Activated CD8-positive, alpha-beta memory T cell treated with anti-CD3 and anti-CD28 coated beads for 24 hours (primary cell): ENCODE data around the gene ENAH.

Experiments used
- DNase-seq: peaks from one replicate; pipeline ENCODE4 v3.0.0-alpha.2; 2020

The ENAH gene

DNA sequence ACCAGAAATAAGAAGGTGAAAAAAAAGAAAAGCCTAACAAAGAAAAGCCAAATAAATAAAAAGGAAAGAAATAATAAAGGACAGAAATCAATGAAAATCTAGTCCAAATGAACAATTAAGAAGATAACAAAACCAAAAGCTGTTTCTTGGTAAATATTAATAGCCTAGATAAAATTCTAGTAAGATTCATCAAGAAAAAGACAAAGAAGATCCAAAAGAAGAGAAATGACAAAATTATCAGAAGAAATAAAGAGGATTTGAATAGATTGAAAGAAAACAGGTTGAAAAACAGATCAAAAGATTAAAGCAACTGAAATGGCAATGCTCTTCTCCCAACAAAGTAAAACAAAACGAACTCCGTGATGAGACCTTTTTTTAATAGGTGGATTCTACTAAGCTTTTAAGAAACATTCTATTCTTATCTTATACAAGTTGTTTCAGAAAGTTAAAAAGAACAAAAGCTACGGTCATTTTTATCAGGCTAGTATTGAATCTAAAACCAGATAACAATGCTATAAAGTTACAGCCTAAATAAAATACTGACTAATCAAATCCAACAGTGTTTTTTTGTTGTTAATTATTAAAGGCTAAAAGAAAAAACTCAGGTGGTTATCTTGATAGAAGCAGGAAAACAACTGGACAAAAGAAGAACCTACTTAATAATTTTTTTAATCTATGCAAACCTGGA lies 50.9 kb downstream of the ENAH start:
- DNase-seq = no peak

DNA sequence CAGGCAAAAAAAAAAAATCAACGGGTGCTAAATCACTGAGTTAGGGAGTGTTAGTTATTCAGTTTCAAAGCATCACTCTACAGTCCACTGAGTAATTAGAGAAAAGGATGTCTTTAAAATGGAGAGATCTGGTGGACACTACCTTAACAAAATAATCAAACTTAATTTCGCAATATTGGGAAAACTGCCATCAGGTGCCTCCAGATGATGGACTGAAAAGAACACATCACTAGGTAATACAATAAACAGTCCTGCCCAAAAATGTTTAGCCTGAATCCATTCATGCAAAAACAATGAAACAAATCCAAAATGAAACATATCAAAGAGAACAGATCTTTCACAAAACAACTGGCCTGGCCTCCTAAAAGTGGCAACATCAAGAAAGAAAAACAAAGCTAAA lies 54.1 kb downstream of the ENAH start:
- no peak for DNase-seq

DNA sequence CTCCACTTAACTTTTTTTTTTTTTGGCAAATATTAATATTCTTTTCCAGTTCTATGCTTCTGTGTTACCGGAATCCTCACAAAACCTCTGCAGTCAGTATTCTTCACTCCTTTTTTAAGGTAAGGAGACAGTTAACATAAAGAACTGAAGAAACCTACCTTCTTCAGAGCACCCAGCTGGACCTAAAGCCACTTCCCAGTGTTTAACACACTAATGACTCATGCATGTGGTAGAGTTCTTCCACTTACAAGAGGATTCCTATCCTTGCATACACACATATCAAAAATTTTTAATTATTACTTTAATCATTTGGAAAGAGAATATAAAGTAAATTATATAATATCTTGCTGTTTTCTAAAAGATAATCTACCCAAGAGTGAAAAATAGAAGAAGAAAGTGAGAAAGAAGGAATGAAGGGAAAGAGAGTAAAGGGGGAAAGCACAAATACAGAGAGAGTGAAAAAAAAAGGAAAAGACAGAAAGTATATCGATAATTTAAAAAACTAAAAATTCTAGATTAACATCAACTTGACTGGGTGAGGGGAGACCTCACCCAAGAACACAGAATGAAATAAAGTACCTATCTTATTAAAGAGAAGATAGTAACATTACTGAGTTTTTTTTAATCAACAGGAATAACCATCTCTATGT lies 54.9 kb downstream of the ENAH start:
- DNase-seq = no peak

DNA sequence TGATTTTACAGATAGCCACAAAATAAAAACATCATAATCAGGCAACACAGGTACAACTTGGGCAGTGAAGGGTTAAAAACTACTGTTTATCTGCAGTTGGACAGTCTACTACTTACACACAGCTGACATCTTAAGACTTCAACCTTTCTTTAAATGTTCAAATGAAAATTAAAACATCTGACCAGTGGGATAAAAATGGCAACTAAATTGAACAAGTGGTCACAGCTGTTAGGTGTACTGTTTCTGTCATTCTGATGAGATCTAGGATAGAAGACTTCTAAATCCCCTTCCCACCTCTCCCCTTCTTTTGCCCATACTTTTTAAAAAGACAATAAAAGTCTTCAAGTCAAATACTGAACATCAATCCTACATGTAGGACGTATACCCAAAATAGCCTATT lies 56.2 kb downstream of the ENAH start:
- DNase-seq = no peak

DNA sequence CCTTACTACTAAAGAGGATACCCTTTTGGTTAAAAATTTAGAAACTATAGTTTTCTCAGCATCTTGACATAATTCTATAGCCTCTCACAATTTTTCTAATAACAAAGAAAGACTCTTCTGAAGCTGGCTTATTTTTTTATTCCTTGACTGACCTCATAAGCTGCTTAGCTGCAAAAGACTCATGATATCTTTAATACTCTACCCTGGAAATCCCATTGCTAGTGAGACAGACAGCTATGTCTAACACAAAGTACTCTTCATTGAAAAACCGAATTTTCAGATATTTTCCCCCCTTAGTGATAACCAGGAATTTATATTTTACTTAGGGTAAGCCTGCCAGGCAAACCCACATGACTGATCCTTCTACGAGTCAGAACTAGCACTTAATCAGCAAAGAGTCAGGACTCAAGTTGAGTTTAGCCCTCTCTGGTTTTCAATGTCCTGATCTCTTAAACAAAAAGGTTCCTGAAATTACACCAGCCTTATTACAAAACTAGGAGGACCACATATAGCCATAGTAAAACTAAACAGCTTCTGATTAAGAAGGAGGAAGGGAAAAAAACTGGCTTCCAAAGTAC lies 56.9 kb downstream of the ENAH start:
- no peak for DNase-seq

DNA sequence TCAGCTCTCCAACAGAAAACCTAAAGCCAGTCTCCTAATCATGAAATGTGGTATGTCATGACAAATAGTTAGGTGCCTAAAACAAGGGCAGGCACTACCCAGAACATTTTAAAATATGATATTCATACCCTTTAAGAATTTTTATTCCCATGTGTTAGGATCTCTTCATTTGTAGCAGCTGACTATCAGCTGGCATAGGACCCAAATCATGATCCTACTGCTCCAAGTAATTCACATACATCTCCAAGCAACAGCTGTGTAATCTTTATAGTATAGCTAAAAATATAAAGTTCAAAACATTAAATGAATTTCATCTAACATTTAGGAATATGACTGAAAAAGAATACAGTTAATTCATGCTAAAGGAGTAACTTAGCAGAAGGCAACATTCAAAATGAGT lies 57.5 kb downstream of the ENAH start:
- no peak for DNase-seq

DNA sequence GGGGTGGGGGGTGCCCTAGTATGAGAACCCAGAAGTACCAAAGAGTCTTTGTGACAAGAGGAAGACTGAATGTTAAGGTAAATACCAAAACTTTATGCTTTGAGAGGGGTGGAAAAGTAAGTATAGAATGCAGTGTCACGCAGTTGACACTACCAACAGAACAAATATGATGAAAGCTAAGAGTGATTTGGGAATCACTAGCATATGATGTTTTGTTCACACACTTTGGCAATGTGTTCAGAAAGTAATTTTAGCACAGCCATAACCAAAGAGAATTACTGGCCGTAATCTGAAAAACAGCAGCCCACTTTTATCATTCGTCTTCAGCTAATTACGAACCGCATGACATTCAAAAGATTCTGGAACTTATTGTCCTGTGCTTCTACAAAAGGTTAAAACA lies 59.5 kb downstream of the ENAH start:
- DNase-seq = no peak

DNA sequence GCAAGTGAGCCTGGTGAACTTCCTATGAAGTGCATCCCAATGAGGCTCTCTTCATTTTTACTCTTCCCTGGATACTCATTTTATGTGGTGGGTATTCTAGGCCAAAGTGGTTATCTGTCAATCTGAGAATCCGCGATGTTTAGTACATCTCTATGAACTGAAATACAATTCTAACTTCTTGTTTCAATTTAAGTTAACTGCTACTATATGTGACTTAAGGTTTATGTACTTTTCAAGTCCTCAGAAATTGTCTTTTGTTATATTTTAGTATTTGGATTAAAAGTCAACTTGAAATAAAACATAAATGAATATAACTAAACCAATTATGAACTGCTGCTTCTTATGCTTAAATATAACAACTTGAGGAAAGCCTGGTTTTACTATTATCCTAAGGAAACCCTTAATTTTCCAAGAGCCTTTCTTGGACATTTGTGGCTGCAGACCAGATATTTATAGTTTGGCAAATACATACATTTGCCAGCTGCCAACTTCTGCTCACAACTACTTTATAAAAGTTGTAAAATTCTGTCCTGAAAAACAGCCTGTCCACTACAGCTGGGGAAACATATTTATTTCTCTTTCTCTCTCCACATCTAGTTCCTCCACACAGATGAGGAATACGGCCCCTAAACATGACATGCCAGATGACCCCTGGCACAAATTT lies 60.4 kb downstream of the ENAH start:
- DNase-seq = no peak

DNA sequence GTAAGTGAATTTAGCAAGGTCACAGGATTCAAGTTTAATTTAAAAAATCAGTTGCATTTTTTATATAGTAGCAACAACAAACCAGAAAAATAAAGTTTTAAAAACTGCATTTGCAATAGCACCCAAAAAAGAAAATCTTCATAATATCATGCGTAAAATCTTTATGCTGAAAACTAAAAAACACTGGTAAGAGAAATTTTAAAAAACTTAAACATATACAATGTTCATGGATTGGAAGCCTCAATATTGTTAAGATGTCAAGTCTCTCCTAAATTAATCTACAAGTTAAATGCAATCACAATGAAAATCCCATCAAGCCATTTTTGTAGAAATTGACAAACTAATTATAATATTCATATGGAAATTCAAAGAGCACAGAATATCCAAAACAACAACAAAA lies 65.6 kb downstream of the ENAH start:
- no peak for DNase-seq

DNA sequence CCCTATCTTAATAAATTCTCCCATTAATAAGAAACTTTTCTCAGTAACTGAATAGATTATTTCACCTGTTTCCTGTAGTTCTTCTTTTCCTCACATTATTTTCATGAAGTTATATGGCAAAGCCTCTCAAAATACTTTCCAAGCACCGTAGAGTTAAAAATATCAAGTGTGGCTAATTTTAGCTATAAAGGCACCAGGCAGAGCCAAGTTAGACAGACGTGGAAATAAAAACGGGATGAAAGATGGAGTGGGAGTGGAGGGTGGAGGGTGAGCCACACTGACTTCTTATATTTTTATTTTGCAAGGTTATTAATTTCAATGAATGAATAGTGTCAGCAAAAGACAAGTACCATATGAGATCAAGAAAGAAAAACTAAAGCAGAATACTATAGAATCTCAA lies 71.7 kb downstream of the ENAH start:
- no peak for DNase-seq

DNA sequence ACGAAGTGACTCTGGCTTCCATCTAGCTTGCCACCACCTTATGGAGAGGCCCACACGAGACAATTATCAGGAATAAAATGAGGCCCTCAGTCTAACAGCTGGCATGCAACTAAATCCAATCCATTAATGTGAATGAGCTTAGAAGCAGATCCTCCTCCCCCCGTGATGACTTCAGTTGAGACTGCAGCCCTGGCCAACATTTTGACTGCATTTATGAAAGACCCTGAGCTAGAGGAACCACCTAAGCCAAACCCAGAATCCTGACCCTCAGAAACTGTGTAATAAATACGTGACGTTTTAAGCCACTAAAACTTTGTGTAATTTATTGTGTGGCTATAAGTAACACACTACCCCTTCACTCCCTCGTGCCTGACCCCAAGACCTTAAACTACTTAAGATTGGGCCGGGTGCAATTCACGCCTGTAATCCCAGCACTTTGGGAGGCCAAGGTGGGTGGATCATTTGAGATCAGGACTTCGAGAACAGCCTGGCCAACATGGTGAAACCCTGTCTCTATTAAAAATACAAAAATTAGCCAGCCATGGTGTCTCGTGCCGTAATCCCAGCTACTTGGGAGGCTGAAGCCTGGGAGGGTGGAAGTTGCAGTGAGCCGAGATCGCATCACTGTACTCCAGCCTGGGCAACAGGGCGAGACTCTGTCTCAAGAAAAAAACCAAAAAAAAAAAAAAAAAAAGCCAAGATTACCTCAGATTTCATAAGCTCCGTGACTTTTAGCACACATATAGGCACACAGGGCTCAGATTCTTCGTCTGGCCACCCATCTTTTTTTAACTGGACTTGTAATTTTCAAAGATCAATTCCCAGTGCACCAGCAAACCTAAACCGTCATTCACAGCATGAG lies 72.5 kb downstream of the ENAH start:
- DNase-seq = no peak

DNA sequence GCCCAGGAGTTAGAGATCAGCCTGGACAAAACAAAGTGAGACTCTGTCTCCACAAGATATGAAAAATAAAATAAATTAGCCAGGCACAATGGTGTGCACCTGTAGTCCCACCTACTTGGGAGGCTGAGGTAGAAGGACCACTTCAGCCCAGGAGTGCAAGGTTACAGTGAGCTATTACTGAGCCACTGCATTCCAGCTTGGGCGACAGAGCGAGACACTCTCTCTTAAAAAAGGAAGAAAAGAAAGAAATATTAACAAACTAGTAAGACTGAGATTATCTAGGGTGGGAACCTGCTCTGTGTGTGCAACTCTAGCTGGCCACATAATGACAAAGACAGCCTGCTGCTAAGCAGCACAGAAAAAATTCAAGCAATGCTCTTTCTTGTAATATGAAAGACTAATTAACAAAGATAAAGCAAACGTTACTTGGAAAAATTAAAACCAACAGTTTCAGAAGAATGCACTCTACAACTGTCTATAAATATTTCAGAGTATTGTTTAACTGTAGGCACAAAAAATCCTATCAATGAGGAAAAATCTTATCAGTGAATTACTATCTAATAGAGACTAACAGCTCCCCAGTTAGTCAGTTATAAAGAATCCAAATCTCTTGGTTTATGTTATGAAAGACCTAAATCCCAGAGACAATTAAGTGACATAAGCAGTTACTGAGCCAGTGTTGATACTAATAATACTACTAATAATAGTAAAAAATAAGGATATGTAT lies 74.5 kb downstream of the ENAH start:
- DNase-seq = no peak

DNA sequence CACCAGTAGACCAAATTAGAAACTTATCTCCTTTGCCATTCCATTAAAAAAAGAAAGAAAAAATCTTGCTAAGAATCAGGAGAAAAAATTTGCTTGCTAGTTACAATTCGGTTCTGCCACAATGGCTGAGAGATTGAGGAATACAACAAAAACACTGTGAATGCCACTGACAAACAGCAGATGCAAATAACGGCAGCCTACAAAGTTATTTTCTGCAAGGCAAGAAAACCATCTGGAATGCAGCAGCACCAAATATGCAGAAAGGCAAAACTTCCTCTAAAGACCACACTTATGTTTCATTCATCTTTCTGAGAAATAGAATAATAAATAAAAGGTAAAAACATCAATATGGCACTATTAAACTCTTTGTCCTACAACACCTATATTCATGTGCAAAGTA lies 75.7 kb downstream of the ENAH start:
- DNase-seq = no peak

DNA sequence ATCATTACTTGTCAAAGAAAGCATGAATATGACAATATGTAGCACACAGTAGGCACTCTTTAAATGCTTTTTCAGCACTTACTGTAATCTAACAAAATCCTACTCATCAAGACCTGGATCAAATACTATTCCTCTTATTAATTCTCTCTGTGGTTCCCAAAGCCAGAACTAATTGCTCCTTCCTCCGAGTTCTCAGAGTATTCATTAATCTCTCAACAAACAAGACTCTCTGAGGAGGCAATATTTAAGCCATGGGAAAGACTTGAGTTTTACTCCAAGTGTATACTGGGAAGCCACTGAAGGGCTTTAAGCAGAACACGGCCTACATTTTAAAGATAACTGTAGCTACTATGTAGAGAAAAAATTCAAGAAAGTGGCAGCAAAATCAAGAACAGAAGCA lies 79.7 kb downstream of the ENAH start:
- DNase-seq = no peak

DNA sequence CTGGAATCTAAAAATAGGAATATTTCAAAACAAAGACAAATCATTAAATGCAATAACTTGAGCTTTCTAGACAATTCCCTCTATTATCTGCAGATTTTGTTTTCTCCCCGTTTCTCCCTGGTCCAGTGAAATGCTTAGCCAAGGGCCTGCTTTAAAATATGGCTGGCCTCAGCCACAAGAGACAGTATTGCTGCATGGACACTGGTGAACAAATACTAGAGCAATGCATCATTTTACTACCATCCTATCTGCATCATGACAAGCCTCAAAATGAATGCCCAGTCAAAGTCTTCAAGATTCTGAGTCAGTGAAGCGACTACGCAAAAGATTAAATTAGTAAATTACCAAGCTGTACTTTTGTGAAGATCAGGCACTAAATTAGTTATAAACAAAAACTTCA lies 80.5 kb downstream of the ENAH start:
- no peak for DNase-seq

DNA sequence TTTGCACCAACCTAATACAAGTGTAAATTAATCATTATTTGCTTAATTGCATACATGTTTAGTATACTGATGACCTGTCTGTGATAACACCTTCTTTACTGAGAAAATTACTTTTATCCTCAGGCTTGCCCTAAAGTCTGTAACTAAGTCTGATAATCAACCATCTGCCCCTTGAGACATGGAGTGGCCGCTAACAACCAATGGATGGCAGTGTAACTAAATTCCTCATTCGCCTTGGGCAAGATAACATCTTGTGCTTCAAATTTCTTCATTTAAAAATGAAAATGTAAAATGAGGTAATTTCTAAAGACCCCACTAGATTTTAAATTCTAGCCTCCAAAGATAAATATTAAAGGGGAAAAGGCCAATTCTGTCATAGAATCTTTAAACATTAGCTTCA lies 85.1 kb downstream of the ENAH start:
- no peak for DNase-seq

DNA sequence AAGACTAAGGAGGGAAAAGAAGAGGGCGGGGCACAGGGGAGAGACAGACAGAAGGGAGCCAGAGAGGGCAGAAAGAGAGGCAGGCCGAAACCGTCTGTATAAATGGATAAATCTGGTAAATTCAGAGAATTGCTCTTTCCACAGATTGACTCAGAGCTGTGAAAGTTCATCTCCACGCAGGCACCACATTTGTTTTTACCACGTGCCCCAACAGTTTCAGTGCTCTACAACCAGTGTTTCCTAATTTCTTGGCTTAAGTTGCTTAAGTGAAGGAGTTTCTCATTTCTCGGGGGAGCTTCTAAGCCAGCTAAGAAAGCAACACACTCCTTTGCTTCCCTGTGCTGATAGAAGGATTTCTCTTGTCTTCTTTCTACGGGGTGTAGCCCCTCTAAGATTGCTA lies 87.1 kb downstream of the ENAH start:
- no peak for DNase-seq

DNA sequence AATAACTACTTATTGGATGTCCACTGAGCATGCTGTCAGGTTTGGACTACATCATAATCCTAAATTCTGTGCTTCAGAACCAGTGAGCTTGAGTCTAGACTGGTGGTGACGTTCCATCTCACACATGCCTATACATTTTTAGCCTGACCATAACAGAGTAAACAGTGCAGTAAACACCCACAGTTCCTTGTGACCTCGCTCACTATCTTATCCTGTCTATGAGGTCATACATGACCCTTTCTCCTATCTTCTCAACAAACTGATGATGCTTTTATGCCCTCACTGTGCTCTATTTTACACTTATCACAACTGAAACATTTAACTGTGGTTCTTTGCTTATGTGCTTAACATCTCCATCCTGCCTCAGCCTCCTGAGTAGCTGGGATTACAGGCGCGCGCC lies 91.2 kb downstream of the ENAH start:
- DNase-seq = no peak

DNA sequence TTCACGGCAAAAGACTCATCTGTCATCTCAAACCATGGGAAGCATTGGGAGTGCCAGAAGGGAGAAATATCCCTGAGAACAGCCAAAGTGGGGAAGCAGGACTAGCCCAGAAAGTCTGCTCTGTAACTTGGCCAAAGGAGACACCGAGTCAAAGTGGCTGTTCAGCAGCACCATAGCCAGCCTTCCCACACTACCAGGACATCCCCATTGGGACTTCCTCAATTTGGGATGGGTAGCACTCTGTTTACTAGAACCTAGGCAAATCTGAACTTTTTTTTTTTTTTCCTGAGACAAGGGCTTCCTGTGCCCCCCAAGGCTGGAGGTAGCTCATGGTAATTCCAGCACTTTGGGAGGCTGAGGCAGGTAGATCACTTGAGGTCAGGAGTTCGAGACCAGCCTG lies 93.0 kb downstream of the ENAH start:
- DNase-seq = no peak

DNA sequence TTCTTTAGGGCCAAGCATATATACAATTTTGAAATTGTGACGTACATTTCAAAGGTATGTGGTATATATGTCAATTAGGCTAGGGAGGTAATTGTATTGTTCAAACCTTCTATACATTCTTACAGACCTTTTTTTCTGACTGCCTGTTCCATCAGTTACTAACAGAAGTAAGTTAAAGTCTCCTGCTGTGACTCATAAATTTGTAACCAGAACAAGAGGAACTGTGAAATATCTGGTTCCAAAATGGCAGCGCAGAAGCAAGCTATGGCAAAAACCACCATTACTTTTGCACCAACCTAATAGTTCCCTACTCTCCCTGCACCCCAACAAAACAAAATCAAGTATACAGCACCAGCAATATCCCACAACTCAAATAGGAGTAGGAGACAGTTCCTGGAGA lies 93.6 kb downstream of the ENAH start:
- DNase-seq = no peak

DNA sequence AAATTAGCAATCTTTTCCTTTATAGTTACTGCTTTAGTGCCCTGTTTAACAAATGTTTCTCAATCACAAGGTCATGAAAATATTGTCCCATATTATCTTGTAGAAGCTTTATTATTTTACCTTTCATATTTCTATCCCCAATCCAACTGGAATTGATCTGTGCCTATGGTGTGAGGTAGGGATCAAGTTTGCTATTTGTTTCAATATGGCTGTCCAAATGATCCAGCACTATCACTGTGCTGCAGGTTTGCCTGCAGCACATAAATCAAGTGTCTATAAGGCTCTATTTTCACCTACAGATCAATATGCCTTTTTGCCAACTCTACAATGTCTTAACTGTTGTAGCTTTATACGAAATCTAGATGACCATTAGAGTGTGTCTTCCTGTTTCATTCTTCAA lies 96.2 kb downstream of the ENAH start:
- DNase-seq = no peak

DNA sequence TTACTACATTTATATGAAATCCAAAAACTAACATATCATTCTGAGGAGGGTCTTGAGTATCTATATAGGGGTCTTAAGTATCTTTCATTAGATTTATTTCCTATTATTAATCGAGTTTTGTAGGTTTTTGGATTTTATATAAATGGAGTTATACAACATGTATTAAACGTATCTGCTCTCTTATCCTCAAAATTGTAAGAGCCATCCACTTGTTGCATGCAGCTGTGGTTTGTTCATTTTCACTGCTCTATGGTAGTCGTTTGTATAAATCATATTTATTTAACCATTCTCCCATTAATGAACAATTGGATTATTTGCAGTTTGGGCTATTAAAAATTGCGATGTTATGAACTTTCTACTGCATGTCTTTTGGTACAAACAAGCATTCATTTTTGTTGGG lies 97.1 kb downstream of the ENAH start:
- no peak for DNase-seq
